ENCODE data around the gene CARD14. TPM values are rescaled to one million over a fixed set of nuclear protein-coding genes. Genes with fewer than 3 reads are reported as not detected.
"Not testable (repeated sequence)": the region's sequence is repeated elsewhere in the genome, so short reads cannot be mapped to it uniquely, and the experiment has no call there.

The CARD14 gene
- total RNA-seq, 1 donor from 2014 or later = not detected

DNA sequence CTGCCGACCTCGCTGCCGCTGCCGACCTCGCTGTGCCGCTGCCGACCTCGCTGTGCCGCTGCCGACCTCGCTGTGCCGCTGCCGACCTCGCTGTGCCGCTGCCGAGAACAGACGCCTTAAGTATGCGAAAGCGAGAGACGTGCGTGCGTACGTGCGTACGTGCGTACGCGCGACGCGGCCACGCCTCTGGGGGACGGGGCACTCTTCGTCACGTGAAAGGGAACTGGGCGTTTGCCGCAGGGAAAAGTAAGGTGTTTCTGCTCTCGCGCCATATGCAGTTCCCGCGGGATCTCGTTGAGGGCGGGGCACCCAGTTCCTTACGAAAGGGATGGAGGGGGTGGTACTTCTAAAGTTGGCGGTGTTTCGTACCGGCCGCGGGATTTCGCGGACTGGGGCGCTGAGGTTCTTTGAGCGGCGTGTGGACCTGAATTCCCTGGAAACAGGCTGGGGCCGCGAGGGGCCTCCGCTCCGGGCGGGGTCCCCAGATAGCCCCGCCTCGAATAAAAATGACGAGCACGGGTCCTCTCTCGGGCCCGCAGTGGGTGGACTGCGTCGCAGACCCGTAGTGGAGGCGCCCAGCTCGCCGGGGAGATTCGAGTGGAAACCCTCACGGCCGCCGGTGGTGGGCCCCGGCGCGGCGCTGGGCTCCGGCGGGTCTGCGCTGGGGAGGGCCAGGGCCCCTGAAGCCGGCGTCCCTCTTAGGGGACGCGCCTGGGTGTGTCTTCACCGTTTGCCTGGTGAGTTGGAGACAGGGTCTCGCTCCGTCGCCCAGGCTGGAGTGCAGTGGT, 22.6 kb upstream of the CARD14 start, which contains the start of gene EIF4A3:
Gene EIF4A3, minus strand, starts transcription at position 94 of the 788 bp plus-strand sequence. CDS start 167 bp downstream, outside the sequence.
- intact Hi-C loops (cut with micrococcal nuclease) = loop anchor here (1.0 kb wide), 4 partner anchors 46 to 268 kb away; partner anchors contain the start of genes ENDOV and GAA

DNA sequence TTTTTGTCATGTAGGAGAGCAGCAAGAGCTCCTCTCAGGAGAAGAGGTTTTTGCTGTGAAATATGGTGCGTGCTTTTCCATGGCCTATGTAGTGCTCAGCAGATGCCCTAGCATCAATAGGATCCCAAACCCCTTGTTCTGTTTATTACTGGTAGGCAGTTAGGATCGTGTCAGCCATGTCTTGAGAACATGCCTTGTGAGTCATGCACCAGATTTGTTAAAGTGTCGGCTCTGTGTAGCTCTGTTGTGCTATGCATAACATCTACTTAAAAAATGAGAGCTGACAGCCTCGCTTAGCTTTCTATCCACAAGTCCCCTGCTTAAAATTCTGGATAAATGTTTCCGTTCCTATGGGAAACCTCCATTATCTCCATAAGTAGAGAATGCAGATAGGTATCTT, 18.5 kb upstream of the CARD14 start:
- intact Hi-C loops (cut with micrococcal nuclease) = no loop called here

GRCh38 chr17:80152081-80152702, 17.6 kb upstream of the CARD14 start:
- intact Hi-C loops (cut with micrococcal nuclease) = no loop called here

- intact Hi-C loops (cut with micrococcal nuclease) = no loop called here
Observed at GRCh38 chr17:80153004-80153403, 16.8 kb upstream of the CARD14 start.

GRCh38 chr17:80154166-80154565, 15.7 kb upstream of the CARD14 start:
- intact Hi-C loops (cut with micrococcal nuclease) = no loop called here

DNA sequence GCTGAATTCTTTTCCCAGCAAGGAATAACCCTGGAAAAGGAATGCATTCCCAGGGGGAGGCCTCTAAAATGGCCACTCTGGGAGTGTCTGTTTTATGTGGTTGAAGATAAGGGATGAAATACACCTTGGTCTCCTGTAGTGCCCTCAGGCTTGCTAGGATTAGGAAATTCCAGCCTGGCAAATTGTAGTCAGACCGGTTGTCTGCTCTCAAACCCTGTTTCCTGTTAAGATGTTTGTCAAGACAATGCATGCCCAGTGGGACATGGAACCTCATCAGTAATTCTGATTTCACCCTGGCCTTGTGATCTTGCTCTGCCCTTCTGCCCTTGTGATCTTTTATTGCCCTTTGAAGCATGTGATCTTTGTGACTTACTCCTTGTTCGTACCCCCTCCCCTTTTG, 14.2 kb upstream of the CARD14 start:
- intact Hi-C loops (cut with micrococcal nuclease) = not testable (repeated sequence)

GRCh38 chr17:80158846-80159245, 11.0 kb upstream of the CARD14 start:
- intact Hi-C loops (cut with micrococcal nuclease) = no loop called here

DNA sequence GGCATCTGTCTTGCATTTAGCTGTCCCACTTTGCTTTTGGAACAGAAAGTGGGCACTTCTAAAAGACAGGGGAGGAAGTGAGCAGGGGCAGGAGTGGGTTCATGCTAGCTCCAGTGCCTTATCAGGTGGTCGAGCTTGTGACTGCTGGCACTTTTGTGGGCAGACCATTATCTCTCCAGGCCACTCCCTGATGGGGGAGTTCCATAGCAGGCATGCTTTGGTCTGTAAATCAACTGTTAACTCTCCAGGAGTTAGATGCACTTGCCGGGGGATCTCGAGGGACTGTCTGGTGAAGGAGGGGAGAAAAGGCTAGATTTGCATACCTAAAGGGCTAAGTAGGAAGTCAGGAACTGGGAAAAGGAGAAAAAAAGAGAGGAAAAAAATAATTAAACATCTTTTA, 9.3 kb upstream of the CARD14 start:
- intact Hi-C loops (cut with micrococcal nuclease) = no loop called here

DNA sequence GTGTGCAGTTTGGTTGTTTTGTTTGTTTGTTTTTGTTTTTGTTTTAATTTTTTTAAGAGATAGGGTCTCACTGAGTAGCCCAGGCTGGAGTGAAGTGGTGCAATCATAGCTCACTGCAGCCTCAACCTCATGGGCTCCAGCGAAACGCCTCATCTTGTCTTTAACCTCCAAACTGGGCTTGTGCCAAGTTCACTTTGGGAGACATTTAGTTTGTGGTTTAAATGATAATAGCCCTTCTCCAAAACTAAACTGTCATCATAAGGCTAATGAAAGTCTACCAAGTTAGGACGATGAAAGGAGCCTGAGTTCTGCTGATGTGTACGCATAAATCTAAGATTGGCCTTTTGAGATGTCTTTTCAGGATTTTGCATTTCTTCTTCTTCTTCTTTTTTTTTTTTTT, 6.5 kb upstream of the CARD14 start:
- intact Hi-C loops (cut with micrococcal nuclease) = no loop called here

DNA sequence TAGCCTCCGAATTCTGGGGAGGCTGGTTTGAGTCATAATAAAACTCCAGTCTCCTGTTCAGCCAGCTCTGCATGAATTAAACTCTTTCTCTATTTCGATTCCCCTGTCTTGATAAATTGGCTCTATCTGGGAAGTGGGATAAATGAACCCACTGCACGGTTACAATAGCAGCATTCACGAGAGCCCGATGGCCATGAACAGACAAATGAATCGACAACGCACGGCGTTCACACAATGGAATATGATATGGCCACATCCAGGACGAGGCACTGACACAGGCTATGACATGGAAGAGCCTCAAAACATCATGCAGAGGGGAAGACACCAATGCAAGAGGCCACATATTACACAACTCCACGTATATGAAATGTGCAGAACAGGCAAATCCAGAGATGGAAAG, 5.6 kb upstream of the CARD14 start:
- intact Hi-C loops (cut with micrococcal nuclease) = no loop called here

GRCh38 chr17:80166446-80166845, 3.4 kb upstream of the CARD14 start:
- intact Hi-C loops (cut with micrococcal nuclease) = no loop called here

- intact Hi-C loops (cut with micrococcal nuclease) = no loop called here
Observed at GRCh38 chr17:80168371-80168770, 1.5 kb upstream of the CARD14 start.

DNA sequence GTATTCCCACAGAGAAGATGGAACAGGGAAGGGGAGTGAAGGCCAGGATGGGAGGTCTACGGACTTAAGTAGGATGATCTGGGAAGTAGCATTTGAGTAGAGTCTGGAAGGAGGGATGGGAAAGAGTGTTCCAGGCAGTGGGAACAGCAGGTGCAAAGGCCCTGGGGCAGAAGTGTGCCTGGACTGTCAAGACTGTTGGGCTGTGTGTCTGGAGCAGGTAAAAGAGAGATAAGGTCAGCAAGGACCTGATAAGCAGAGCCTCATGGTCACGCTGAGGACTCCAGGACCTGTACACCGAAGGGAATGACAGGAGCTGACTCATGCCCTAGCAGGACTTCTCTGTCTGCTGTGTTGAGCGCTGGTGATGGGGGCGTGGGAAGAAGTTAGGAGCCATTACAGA, 723 bp upstream of the CARD14 start:
- intact Hi-C loops (cut with micrococcal nuclease) = no loop called here

GRCh38 chr17:80171681-80172080, 1.9 kb downstream of the CARD14 start:
- intact Hi-C loops (cut with micrococcal nuclease) = no loop called here

- intact Hi-C loops (cut with micrococcal nuclease) = no loop called here
Observed at GRCh38 chr17:80173126-80173525, 3.3 kb downstream of the CARD14 start.

DNA sequence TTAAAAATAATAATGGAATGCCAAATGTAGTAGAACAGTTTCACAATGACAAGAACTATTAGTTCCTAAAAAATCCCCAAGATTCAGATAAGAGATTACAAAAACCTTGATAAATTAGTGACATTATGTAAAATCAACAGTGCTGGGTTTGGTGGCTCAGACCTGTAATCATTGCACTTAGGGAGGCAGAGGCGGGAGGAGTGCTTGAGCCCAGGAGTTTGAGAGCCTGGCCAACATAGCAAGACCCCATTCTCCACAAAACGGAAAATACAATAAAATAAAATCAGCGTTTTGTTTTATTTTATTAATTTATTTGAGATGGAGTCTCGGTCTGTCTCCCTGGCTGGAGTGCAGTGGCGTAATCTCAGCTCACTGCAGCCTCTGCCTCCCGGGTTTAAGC, 4.1 kb downstream of the CARD14 start:
- intact Hi-C loops (cut with micrococcal nuclease) = no loop called here

GRCh38 chr17:80176757-80177156, 6.9 kb downstream of the CARD14 start:
- intact Hi-C loops (cut with micrococcal nuclease) = no loop called here

DNA sequence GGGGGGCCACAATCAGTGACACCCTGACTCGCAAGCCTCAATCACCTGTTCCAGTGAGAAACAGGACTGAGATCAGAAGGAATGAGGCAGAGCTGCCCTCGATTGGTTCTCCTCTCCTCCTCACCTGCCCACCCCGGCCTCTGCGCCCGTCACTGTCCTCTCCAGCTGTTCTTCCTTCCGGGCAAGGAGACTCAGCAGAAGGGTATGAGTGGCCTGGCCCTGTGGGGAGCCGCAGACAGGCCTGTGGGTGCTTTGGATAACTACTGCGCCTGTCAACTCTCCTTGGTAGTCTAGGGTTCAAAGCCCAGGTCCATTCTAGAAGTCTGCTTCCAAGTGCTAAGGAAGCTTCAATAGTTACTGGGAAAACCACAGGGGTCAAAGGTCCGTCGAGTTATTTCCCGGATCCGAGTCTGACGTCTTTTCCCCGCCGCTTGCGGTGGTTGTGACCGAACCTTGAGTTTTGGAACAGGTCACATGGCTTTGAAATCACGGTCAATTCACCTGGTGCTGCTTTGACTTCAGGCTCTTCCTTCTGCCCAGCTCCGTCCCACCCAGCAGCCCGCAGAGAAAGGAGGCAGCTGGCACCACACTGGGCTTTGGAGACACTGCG, 8.3 kb downstream of the CARD14 start:
- intact Hi-C loops (cut with micrococcal nuclease) = no loop called here

GRCh38 chr17:80180192-80180591, 10.4 kb downstream of the CARD14 start:
- intact Hi-C loops (cut with micrococcal nuclease) = no loop called here

GRCh38 chr17:80181431-80181830, 11.6 kb downstream of the CARD14 start:
- intact Hi-C loops (cut with micrococcal nuclease) = no loop called here

DNA sequence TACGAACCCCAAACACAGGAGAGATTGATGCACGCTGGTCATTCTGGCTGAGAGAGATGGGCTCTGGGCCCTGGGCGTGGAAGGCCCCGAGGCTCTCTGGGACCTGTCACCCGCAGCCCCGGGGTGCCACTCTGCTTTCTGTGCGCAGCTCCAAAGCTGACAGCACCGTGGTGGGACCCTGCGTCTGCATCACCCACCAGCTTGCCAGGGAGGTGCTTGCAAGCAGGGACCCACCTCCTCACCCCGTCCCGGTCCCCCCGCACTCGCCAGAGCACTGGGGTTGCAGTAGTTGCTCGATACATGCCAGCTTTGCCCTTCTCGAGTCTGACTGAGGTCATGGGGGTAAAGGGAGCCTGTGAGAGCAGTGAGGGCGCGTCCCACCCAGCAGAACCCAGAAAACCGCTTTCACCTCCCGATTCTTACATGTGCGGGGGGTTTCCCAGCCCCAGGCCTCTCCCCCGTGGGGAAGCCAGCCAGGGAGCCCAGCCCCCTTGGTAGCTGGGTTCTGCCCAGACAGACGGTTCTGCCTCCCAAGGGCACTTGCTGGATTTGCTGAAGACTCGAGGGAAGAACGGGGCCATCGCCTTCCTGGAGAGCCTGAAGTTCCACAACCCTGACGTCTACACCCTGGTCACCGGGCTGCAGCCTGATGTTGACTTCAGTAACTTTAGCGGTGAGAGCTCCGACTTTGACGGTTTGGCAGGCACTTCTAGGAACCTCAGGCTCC, 12.5 kb downstream of the CARD14 start:
- intact Hi-C loops (cut with micrococcal nuclease) = no loop called here

DNA sequence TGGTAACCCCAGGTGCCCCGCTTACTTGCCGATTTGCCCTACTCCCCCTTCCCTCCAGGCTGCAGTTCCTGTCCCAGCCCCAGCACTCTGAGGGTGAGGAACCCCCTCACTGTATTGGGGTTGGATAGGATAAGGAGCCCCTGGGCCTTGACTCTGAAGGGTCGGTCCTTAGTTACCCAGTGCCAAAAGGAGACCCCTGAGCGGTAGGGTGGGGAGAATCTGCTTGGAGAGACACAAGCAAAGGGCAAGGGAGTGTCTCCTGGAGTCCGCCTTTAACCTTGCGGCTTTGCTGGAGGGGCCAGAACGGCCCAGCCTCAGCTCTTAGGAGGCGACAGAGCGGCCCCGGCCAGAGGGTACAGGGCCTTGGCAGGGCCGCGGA, 13.0 kb downstream of the CARD14 start:
- intact Hi-C loops (cut with micrococcal nuclease) = no loop called here

Measured in T-helper 2 cell treated with Interferon-gamma antibody and Interleukin-4, amounts not matched to agents 100 ng/mL and 5 ng/mL, for 36 hours (primary cell).